VCaP (cell line): ENCODE measurements around the gene ANKMY1.
"Not testable (repeated sequence)": the region's sequence is repeated elsewhere in the genome, so short reads cannot be mapped to it uniquely, and the experiment has no call there.

Experiments used
- H3K27ac ChIP-seq: fragments of 450-650 bp; 2 replicates; pipeline ENCODE4 v1.5.1; 2017
- CTCF ChIP-seq: fragments of 450-650 bp; conservative IDR thresholded peaks from 2 replicates; pipeline ENCODE4 v1.5.1; 2017; ENCODE audit warnings: mild to moderate bottlenecking, moderate library complexity

ANKMY1 gene

DNA sequence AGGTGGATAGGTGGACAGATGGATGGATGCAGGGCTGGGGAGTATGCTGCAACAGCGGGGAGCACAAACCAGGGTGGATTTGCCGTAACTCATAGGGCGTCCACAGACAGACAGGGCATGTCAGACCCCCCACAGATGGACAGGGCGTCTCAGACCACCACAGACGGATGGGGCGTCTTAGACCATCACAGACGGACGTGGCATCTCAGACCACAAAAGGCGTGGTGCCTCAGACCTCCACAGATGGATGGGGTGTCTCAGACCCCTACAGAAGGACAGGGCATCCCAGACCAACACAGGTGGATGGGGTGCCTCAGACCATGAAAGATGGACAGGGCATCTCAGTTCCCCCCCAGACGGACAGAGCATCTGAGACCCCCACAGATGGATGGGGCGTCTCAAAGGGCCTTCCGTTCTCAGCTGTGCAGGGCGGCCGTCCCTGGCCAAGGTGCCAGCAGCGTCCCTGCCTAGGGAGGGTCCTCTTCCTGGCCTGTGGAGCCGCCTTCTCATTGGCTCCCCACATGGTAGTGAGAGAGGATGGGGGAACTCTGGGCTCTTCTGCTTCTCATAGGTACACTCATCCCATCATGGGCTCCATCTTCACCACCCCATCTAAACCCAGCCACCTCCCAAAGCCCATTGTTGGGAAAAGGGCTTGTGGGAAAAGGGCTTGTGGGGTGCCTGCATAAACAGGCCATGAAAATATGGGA is 2.1 kb downstream of the ANKMY1 start:
- no peak for TF ChIP-seq CTCF
- no peak overlapping the region for H3K27ac ChIP-seq

GRCh38 chr2:240554767-240555493 is 2.9 kb downstream of the ANKMY1 start:
- no peak for TF ChIP-seq CTCF
- no peak overlapping the region for H3K27ac ChIP-seq

DNA sequence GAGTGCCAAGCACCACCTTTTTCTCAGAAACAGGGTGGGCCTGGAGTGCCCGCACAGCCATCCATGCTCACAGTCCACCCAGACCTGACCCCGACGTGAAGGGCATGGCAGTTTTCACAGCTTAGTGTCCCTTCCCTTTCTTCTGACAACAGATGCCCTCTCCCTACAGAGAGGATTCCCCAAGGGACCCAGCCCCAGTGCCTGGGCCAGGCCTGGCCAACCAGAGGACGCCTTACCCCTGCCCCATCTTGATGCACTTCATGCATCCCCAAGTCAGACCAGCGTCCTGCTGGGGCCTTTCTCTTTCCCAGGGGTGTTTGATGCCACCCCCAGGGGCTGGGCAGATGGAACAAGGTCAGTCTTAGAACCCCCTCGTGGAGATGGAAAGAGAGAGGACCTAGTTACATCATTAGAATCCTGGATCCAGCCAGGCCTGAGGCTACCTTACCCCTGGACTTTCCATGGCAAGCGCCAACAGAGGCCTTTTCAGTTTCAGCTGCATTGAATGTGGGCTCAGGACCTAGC is 3.8 kb downstream of the ANKMY1 start:
- TF ChIP-seq CTCF, result no peak
- no peak overlapping the region for H3K27ac ChIP-seq

- H3K27ac ChIP-seq, result no peak overlapping the region
- no peak for TF ChIP-seq CTCF
Measured at GRCh38 chr2:240551811-240552210, 6.0 kb downstream of the ANKMY1 start.

DNA sequence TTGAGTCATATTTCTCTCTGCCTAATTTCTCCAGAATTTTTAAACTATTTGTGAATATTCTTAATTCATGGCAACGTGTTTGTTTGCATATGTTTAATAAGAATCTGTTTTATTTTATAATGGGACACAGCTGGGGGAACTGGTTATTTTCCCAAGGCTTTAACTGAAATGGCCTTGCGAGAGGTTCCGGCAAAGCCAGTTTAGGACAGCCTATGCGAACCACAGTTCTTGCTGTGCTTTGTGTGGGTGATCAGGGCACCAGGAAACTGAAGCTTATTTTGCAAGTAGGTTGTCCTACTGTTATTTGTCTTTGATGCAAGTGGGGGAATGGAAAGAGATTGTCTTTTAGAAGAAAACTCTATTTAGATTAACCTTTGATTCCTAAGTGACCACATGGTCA is 6.5 kb downstream of the ANKMY1 start:
- no peak overlapping the region for H3K27ac ChIP-seq
- TF ChIP-seq CTCF, result no peak

GRCh38 chr2:240539906-240540305 is 17.9 kb downstream of the ANKMY1 start:
- TF ChIP-seq CTCF, result no peak
- H3K27ac ChIP-seq, result no peak overlapping the region

DNA sequence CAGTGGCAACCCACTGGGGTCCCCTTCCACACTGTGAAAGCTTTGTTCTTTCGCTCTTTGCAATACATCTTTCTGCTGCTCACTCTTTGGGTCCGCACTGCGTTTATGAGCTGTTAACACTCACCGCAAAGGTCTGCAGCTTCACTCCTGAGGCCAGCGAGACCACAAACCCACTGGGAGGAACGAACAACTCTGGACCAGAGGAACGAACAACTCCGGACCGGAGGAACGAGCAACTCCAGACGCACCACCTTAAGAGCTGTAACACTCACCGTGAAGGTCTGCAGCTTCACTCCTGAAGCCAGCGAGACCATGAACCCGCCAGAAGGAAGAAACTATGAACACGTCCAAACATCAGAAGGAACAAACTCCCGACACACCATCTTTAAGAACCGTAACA is 18.7 kb downstream of the ANKMY1 start:
- not testable (repeated sequence) for H3K27ac ChIP-seq
